Stimulated activated CD4-positive, alpha-beta T cell treated with anti-CD3 and anti-CD28 coated beads, Interleukin-2, amount 100 ng/mL, for 24 hours (primary cell): Measurements from ENCODE around the gene DGCR6.
"Not testable (repeated sequence)": the region's sequence is repeated elsewhere in the genome, so short reads cannot be mapped to it uniquely, and the experiment has no call there.

ENCODE experiments used
- DNase-seq, 2 donors: peaks; one replicate each; pipeline ENCODE4 v3.0.0-alpha.2; 2020

DGCR6 gene

DNA sequence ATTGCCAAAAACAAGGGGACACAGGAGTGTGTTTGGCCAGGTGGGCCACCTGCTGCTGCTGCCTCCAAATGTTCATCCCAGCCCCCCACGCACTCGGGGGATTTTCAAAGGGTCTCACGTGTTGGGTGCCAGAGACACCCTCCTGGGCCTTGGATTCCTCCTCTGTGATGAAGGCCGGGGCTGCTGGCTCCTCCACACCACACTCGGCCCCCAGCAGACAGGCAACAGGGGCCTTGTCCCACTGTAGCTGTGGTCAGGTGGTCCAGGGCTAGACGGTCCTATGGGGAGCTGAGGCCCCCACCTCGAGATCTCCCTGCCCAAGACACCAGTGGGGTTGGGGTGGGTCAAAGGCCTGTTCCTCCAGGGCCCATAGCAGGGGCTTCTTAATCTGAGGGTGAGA is 55.1 kb downstream of the DGCR6 start:
- DNase-seq = not testable (repeated sequence)
